ENCODE data around the gene TNFAIP3.

DNA sequence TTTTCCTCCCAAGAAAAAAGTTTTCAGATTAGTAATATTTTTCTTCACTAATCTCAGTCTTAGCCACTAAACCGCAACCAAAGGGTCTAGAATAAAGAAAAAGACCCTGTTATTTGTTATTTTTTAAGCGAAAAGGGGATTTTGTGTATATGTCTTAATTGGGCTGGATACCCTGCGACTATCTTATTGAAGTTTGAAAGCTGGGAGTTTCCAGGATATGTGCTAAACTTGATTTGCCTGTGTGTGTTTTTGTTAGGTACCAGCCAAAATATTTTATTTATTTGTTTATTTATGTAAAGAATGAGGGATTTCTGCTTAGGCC lies 52.4 kb downstream of the TNFAIP3 start:
- TF ChIP-seq, protein P1, sequence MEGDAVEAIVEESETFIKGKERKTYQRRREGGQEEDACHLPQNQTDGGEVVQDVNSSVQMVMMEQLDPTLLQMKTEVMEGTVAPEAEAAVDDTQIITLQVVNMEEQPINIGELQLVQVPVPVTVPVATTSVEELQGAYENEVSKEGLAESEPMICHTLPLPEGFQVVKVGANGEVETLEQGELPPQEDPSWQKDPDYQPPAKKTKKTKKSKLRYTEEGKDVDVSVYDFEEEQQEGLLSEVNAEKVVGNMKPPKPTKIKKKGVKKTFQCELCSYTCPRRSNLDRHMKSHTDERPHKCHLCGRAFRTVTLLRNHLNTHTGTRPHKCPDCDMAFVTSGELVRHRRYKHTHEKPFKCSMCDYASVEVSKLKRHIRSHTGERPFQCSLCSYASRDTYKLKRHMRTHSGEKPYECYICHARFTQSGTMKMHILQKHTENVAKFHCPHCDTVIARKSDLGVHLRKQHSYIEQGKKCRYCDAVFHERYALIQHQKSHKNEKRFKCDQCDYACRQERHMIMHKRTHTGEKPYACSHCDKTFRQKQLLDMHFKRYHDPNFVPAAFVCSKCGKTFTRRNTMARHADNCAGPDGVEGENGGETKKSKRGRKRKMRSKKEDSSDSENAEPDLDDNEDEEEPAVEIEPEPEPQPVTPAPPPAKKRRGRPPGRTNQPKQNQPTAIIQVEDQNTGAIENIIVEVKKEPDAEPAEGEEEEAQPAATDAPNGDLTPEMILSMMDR (IDR thresholded peaks at IDR 0.05): no peak
- no peak for TF ChIP-seq POLR2A (IDR thresholded peaks at IDR 0.05)

Measured in uterus (tissue), 2 donors.